VCaP (cell line): ENCODE data around the gene PRMT5.
A peak's percentile ranks its signal among the peaks of the same experiment; 100 is the strongest.

Source experiments
- H3K27ac ChIP-seq: fragments of 450-650 bp; 2 replicates; pipeline ENCODE4 v1.5.1; 2017
- TF ChIP-seq, protein P1 (sequence below): fragments of 450-650 bp; conservative IDR thresholded peaks from 2 replicates; pipeline ENCODE4 v1.5.1; 2017; ENCODE audit warnings: mild to moderate bottlenecking, moderate library complexity

The PRMT5 gene

DNA sequence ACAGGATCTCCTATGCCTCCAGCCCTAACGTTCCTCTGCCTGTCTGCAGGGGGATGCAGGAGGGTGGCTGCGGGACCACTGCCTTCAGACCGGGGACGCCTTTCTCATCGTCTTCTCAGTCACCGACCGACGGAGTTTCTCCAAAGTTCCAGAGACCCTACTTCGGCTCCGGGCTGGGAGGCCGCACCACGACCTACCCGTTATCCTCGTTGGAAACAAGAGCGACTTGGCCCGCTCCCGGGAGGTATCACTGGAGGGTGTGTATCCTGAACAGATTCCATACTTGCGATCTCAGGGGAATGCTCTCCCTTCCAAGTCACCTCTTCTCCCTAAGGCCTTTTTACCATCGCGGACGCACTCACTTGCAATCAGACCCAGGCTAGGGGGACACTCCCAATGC lies 43.2 kb downstream of the PRMT5 start:
- TF ChIP-seq, protein P1, sequence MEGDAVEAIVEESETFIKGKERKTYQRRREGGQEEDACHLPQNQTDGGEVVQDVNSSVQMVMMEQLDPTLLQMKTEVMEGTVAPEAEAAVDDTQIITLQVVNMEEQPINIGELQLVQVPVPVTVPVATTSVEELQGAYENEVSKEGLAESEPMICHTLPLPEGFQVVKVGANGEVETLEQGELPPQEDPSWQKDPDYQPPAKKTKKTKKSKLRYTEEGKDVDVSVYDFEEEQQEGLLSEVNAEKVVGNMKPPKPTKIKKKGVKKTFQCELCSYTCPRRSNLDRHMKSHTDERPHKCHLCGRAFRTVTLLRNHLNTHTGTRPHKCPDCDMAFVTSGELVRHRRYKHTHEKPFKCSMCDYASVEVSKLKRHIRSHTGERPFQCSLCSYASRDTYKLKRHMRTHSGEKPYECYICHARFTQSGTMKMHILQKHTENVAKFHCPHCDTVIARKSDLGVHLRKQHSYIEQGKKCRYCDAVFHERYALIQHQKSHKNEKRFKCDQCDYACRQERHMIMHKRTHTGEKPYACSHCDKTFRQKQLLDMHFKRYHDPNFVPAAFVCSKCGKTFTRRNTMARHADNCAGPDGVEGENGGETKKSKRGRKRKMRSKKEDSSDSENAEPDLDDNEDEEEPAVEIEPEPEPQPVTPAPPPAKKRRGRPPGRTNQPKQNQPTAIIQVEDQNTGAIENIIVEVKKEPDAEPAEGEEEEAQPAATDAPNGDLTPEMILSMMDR: no peak
- peak overlapping the region; percentile 92 for H3K27ac ChIP-seq

DNA sequence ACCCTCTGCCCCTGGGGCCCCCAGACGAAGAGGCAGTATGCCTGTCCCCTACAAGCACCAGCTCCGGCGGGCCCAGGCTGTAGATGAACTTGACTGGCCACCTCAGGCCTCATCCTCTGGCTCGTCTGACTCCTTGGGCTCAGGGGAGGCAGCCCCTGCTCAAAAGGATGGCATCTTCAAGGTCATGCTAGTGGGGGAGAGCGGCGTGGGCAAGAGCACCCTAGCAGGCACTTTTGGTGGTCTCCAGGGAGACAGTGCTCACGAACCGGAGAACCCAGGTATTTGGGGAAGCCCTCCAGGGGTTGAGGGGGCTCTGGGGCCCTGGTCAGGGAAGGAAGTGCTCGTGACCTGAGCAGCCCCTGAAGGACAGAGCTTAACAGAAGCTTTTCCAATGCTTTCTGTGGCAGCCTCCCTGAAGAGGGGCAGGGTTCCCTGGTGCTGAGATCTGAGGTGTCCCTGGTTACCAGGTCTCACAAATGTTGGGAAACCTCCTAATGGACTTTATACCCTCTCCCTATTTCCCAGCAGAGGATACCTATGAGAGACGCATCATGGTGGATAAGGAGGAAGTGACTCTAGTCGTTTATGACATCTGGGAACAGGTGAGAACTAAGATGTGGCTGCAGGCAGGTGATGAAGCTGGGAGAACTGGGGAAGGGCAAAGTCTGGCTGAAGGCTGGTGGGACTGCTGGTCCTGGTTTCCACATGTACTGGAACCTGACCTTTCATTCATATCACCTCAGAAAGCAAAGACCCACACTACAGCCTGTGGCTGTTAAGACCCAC lies 44.2 kb downstream of the PRMT5 start:
- TF ChIP-seq, protein P1: no peak

DNA sequence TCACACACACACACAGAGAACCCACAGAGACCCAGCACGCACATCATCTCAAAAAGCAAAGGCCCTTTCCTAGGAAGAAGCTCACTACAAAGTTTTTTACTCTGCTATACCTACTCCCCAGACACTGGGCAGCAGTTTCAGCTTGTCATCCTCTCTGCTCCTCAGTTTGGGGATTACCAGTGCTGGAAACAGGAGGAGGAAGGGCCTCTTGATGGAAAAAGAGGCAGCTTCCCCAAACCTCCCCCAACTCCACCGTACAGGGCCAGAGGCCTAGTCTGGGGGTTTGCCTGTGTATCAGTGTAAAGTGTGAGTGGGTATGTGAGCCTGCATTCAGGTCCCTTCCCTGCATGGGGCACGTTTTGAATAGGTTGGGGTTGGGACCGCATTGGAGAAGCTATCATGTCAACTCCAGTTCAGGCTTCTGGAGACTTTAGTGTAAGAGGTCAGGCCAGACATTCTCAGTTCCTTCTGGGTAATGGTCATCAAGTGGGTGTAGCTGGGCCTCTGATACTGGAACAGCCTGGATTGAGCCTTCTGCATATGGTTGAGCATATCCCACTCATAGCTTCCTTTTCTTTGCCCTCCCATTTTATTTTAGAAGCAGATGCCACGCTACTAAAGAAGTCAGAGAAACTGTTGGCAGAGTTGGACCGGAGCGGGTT lies 45.0 kb downstream of the PRMT5 start:
- TF ChIP-seq, protein P1: no peak
- no peak overlapping the region for H3K27ac ChIP-seq

More for the DNA sequence above, 44.2 kb downstream of the PRMT5 start:
- no peak overlapping the region for H3K27ac ChIP-seq

DNA sequence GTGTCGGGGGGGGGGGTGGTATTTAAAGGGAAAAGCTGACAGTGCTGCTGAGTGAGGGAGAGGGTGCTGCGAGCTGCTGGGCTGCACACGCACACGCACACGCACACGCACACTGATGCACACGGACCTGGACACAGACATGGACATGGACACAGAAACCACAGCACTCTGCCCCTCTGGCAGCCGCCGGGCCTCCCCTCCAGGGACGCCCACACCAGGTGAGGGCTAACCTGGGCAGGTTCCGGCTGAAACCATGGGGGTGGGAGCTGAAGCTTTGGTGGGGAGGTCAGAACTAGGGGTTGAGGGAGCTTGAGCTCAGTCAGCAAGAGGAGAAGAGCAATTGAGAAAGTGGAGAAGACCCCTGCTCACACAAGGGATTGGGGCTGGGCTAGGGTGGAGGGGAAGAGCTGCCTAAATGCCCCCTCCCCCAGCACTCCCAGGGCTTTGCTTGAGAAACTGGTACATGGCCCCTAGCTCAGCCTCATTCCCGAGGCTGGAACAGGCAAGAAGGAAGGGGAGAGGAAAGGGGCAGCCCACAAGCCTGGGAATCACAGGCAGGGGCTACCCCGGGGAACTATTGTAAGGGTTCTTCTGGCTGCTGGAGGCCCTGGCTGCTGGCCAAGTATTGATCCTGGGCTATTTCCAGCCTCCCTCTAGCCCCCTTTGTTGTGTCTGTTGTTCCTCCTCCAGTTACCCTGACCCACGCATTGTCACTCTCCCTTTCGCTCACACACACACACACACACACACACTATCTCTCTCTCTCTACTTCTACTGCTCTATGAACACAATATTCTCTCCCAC lies 45.8 kb downstream of the PRMT5 start, which contains the start of gene REM2:
REM2 (plus strand) TSS at position 50 of the 804 bp plus-strand sequence; CDS start at position 116, 66 bp downstream.
- peak within 1 kb of the TSS; percentile 35; the same call in 1 of the 2 replicates for H3K27ac ChIP-seq
- TF ChIP-seq, protein P1: no peak

DNA sequence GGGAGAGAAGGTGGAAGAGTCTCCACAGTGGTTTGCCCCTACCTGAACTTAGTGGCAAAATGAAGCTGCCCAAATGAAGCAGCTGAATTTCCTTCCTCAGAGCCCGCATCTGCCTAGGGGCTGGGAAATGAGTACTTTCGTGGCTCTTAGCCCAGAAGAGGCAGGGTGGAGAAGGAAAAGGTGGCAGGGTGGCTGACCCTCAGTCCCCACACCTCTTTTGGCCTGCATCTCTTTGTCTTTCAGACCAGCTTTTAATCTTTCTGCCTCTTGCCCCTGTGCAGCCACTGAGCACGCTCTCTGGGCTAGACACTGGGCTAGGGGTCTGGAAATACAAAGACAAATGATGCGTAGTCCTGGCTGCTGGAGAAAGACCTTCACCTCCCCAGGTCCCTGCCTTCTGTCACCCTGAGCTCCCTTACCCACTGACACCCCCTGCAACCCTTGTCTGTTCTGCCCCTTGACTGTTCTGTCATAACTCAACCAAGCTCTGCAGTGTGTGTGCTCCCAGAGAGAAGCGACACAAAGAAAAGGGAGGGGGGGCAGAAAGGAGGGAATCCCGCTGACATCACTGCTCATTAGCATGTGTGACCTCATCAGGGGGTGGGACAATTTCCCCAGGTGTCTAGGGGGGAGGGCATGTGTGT lies 46.5 kb downstream of the PRMT5 start:
- H3K27ac ChIP-seq: peak overlapping the region; percentile 35; the same call in 1 of the 2 replicates
- TF ChIP-seq, protein P1: no peak

DNA sequence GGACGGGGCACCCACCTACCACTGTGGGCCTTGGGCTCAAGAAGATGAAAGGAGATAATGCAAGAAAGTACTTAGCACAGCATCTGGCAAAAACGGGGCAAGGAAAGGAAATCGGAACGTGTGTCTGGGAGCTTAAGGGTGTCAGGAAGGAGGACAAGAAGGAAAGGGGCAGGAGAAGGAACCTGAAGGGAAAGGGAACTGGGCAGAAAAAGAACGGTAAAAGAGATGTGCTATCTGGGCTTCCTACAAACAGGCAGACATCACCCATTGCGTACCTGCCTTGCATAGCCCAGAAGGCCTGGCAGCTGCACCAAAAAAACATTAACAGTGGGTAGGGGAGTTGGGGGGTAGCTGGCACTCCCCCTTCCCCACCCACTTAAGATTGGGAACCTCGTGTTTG lies 47.1 kb downstream of the PRMT5 start:
- TF ChIP-seq, protein P1: no peak
- H3K27ac ChIP-seq: peak overlapping the region; percentile 35; the same call in 1 of the 2 replicates
